Measurements from ENCODE around the gene ZNF544.

- TF ChIP-seq CTCF (conservative IDR thresholded peaks at IDR 0.05) (no peak), EZH2 (IDR thresholded peaks at IDR 0.05; ENCODE audit: low read depth) (no peak)
These were observed 45.5 kb upstream of the ZNF544 start, which contains the start of gene ZNF274 for GRCh38 chr19:58182989-58183816.
